Measurements from ENCODE around the gene ATP8A2.

GRCh38 chr13:25574437-25575411 lies 202.9 kb downstream of the ATP8A2 start:
- TF ChIP-seq YY1 (IDR thresholded peaks at IDR 0.05; ENCODE audit: insufficient read depth, insufficient read length) (no peak), SUZ12 (IDR thresholded peaks at IDR 0.05; ENCODE audit: extremely low read depth, insufficient read depth, insufficient read length) (no peak)

All from NT2/D1 (cell line).